SHP77 treated with DMSO at 0.1 percent for 48 hours (cell line): Measurements from ENCODE around the gene MED15.

ENCODE experiments used
- DNase-seq: peaks from one replicate; lab custom pipeline; 2025; lab: John Stamatoyannopoulos, UW

Gene MED15

GRCh38 chr22:20625270-20625669 is 117.9 kb downstream of the MED15 start:
- DNase-seq, result no peak

GRCh38 chr22:20626811-20627210 is 119.4 kb downstream of the MED15 start:
- no peak for DNase-seq

GRCh38 chr22:20627432-20627831 is 120.0 kb downstream of the MED15 start:
- DNase-seq, result no peak

GRCh38 chr22:20628081-20628939 is 120.9 kb downstream of the MED15 start:
- DNase-seq, result no peak

- no peak for DNase-seq
Observed at GRCh38 chr22:20629401-20629800, 122.0 kb downstream of the MED15 start.

GRCh38 chr22:20630873-20631617 is 123.6 kb downstream of the MED15 start:
- DNase-seq, result no peak

- no peak for DNase-seq
Observed at GRCh38 chr22:20632082-20632481, 124.7 kb downstream of the MED15 start.

- DNase-seq, result no peak
Observed at GRCh38 chr22:20632518-20632917, 125.1 kb downstream of the MED15 start.

- DNase-seq, result no peak
Observed at GRCh38 chr22:20634560-20635226, 127.3 kb downstream of the MED15 start.

- no peak for DNase-seq
Observed at GRCh38 chr22:20635227-20635591, 127.8 kb downstream of the MED15 start.

- DNase-seq, result no peak
Observed at GRCh38 chr22:20636075-20636812, 128.8 kb downstream of the MED15 start.

GRCh38 chr22:20636945-20637344 is 129.5 kb downstream of the MED15 start:
- DNase-seq, result no peak
